NCI-H1105 treated with DMSO at 0.1 percent for 48 hours (cell line): ENCODE results near the gene OR10A5.
"Not testable (repeated sequence)": the region's sequence is repeated elsewhere in the genome, so short reads cannot be mapped to it uniquely, and the experiment has no call there.

Experiments
- DNase-seq: peaks from one replicate; lab custom pipeline; 2025; lab: John Stamatoyannopoulos, UW

The OR10A5 gene

GRCh38 chr11:6875761-6876160 is 30.3 kb downstream of the OR10A5 start:
- no peak for DNase-seq

- no peak for DNase-seq
Observed at GRCh38 chr11:6876325-6876724, 30.8 kb downstream of the OR10A5 start, which contains the start of gene OR10A4. OR10A4 (plus strand) TSS chr11:6876625; CDS start chr11:6876648, 23 bp downstream.

GRCh38 chr11:6876914-6877313 is 31.4 kb downstream of the OR10A5 start:
- DNase-seq, result no peak

- no peak for DNase-seq
Observed at GRCh38 chr11:6882751-6883150, 37.3 kb downstream of the OR10A5 start.

GRCh38 chr11:6887711-6888110 is 42.2 kb downstream of the OR10A5 start:
- not testable (repeated sequence) for DNase-seq

- DNase-seq, result no peak
Observed at GRCh38 chr11:6888830-6889229, 43.3 kb downstream of the OR10A5 start.

- DNase-seq, result no peak
Observed at GRCh38 chr11:6889835-6890234, 44.4 kb downstream of the OR10A5 start.

- DNase-seq, result no peak
Observed at GRCh38 chr11:6892400-6892799, 46.9 kb downstream of the OR10A5 start, which contains the start of gene OR2D2. OR2D2 (minus strand) TSS chr11:6892500; CDS start chr11:6892500, 0 bp downstream.

GRCh38 chr11:6894097-6894496 is 48.6 kb downstream of the OR10A5 start:
- no peak for DNase-seq

GRCh38 chr11:6895010-6895409 is 49.5 kb downstream of the OR10A5 start:
- no peak for DNase-seq
